Measurements from ENCODE around the gene TMEM30B. TPM values are rescaled to one million over a fixed set of nuclear protein-coding genes. Genes with fewer than 3 reads are reported as not detected.

TMEM30B gene
- total and polyA plus RNA-seq, 2 of the 8 experiments (the other 6 are each of a cell fraction or from before 2014, with no cell fraction given): 11.2 to 18.7 TPM

DNA sequence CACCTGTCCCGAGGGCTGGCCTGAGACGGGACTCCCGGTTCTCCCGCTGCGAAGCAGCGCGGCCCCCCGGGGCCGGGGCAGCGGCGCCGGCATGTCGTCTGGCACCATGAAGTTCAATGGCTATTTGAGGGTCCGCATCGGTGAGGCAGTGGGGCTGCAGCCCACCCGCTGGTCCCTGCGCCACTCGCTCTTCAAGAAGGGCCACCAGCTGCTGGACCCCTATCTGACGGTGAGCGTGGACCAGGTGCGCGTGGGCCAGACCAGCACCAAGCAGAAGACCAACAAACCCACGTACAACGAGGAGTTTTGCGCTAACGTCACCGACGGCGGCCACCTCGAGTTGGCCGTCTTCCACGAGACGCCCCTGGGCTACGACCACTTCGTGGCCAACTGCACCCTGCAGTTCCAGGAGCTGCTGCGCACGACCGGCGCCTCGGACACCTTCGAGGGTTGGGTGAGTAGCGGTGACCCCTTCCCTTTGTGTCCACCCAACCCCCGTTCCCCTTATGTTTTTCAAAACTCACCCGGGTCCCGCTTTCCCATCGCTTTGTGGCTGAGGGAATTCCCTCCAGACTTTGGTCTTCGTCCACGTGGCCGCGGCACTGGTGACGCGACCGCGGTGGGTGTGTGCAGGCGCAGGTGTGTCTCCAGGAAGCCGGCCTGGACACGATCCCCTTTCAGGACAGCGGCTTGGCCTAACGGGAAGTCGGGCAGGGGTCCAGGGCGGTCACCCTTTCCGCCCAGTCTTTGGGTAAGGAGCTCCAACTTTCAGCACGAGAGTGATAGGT, 41.1 kb upstream of the TMEM30B start (continued):
- TF ChIP-seq GTF2F1 (IDR thresholded peaks at IDR 0.05; ENCODE audit: borderline replicate concordance, low read depth, low read length) (no peak), NANOG (IDR thresholded peaks at IDR 0.05; ENCODE audit: insufficient read depth, low read depth, low read length, poor library complexity, severe bottlenecking) (no peak), CREB1 (IDR thresholded peaks at IDR 0.05) (0 out of 2 replicates have a peak, but pooled peaks have one; percentile 28), CBX8 (IDR thresholded peaks at IDR 0.05; ENCODE audit: borderline replicate concordance, low read depth, low read length) (no peak), EZH2 (IDR thresholded peaks at IDR 0.05; ENCODE audit: low read depth, low read length, severe bottlenecking) (peak; percentile 57), SAP30 (IDR thresholded peaks at IDR 0.05; ENCODE audit: insufficient read depth, insufficient replicate concordance, low read length) (no peak), TEAD4 (IDR thresholded peaks at IDR 0.05; ENCODE audit: low read depth, low read length) (no peak), CBX5 (IDR thresholded peaks at IDR 0.05; ENCODE audit: low read depth, low read length) (no peak), TAF1 (IDR thresholded peaks at IDR 0.05; ENCODE audit: low read depth, low read length) (no peak)

Data from H1 (cell line).